ENCODE measurements around the gene RO60. TPM values are rescaled to one million over a fixed set of nuclear protein-coding genes. Genes with fewer than 3 reads are reported as not detected.
"Not testable (repeated sequence)": the region's sequence is repeated elsewhere in the genome, so short reads cannot be mapped to it uniquely, and the experiment has no call there.

RO60 gene
- total RNA-seq = 71.4 and 72.7 TPM in 2 replicates

DNA sequence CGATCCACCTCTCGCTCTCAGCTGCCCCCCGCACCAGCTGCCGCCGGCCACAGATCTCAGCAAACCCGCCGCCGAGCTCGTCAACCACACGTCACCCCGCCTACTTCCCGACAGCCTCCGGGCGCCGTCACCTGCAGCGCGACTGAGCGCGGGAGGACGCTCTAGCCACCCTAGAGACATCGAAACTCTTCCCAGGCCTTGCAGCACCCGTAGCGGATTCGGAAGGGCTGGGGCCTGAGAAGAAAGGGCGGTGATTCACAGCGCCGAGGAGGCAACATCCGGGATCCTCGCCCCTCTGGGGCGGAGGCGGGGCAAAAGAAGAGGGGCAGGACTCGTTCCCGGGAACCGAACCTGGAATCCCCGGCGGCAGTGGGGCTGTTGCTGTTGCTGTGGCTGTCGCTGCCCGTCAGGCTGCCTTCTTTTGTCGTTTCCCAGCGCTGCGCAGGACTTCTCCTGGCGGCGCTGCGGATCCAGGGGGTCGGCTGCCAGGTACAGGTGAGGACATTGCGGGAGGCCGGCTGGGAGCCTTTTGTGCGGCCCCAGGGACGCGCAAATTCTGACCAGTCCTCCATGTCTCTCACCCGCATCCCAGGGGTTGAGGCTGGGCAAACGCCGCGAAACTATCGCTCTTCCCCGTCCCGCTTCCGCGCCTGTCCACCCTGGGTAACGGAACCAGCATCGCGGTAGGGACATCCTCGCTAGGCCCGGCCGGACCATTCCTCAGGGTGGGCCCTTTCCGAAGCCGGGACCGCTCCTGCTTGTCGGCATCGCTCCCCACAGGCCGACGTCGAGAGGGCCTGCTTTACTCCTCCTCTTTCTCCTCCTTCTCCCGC is at the start of gene RO60, which contains the start of gene UCHL5:
TSS of gene RO60 (plus strand) at position 331 of the 833 bp plus-strand sequence. CDS start 9,443 bp downstream, outside the sequence.
TSS of gene UCHL5 (minus strand) at position 79 of the 833 bp plus-strand sequence. CDS start 100 bp downstream, outside the sequence.
- H3K4me1 Mint-ChIP-seq (ENCODE audit: low read depth) = peaks cover 47% of the 10 kb centered on the region
- H3K4me3 Mint-ChIP-seq (ENCODE audit: low read depth) = peak within 1 kb of the TSS; percentile 98
- intact Hi-C loops (cut with micrococcal nuclease) = loop anchor here (1.0 to 5.0 kb wide), 4 partner anchors 46 to 522 kb away; partner anchors contain the start of genes CDC73 and GLRX2
- no peaks in the 10 kb centered on the region for H3K9me3 Mint-ChIP-seq
- H3K27ac Mint-ChIP-seq = peak within 1 kb of the TSS; percentile 99
- no peaks in the 10 kb centered on the region for H3K27me3 Mint-ChIP-seq (ENCODE audit: low read depth)
- peak; percentile 95 for DNase-seq (ENCODE audit: low spot score)
- peaks cover 47% of the 10 kb centered on the region for H3K36me3 Mint-ChIP-seq (ENCODE audit: low read depth)

DNA sequence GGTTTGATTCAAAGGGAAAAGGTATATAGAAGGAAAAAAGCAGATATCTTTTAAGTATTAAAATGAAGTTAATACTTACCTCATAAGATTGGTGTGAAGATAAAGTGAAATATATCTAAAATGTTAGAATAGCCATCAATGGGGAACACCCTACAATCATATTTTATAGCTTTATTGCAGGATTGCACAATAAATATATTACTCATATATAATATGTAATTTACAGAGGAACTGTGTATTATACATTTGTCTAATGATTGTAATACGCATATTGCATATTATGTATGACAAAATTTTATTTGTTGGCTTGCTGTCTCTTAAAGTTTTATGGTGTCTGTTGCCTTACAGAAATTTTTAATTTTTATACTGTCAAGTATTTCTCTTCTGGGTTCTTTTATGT is 48.0 kb upstream of the RO60 start:
- H3K9me3 Mint-ChIP-seq = no peaks in the 10 kb centered on the region
- H3K36me3 Mint-ChIP-seq (ENCODE audit: low read depth) = peaks cover 10% of the 10 kb centered on the region
- no peak overlapping the region for H3K27ac Mint-ChIP-seq
- H3K27me3 Mint-ChIP-seq (ENCODE audit: low read depth) = no peaks in the 10 kb centered on the region
- no peak for DNase-seq (ENCODE audit: low spot score)
- no peak overlapping the region for H3K4me3 Mint-ChIP-seq (ENCODE audit: low read depth)
- intact Hi-C loops (cut with micrococcal nuclease) = no loop called here
- H3K4me1 Mint-ChIP-seq (ENCODE audit: low read depth) = no peaks in the 10 kb centered on the region

DNA sequence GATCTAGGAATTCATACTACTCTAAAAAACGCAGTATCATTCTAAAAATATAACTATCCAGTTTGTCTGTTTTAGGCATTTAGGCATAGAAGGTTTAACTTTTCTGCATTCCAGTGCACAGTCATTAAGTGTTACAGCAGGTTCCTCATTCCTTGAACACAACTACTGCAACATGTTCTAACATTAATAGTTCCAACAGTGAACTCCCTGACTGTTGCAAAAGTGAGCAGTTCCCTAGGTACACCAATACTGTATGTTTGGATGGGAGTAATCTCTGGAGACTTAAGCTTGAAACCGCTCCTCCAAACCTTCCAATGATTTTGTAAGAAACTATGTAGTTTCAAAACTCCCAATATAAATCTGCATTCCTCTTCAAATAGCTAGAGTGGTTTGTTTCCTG is 46.4 kb upstream of the RO60 start:
- H3K27ac Mint-ChIP-seq = no peak overlapping the region

DNA sequence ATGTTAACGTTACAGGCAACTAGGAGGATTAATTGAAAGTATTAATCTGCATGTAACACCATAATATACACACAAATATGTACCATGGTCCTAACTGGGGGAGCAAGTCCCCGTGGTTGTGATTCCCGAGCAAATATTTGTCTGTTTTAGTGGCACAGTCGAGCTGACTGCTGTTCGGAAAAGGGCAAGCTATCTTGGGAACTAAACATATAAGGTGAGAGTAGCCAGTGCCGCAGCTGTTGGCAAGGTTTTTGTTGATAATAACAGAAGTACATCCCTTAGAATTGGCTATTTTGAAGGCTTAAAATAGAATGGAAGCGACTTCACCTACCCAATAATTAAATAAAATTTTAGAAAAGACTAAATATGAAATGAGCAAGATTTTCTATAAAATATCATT is 45.7 kb upstream of the RO60 start:
- Mint-ChIP-seq H3K27me3 (ENCODE audit: low read depth) (no peaks in the 10 kb centered on the region), H3K4me3 (ENCODE audit: low read depth) (no peak overlapping the region), H3K9me3 (no peaks in the 10 kb centered on the region), H3K36me3 (ENCODE audit: low read depth) (peaks cover 9% of the 10 kb centered on the region), H3K27ac (no peak overlapping the region), H3K4me1 (ENCODE audit: low read depth) (no peaks in the 10 kb centered on the region)
- DNase-seq (ENCODE audit: low spot score) = no peak
- intact Hi-C loops (cut with micrococcal nuclease) = no loop called here

More for the DNA sequence above, 46.4 kb upstream of the RO60 start:
- no peak for DNase-seq (ENCODE audit: low spot score)
- no peak overlapping the region for H3K4me3 Mint-ChIP-seq (ENCODE audit: low read depth)
- no peaks in the 10 kb centered on the region for H3K9me3 Mint-ChIP-seq
- peaks cover 9% of the 10 kb centered on the region for H3K36me3 Mint-ChIP-seq (ENCODE audit: low read depth)
- H3K27me3 Mint-ChIP-seq (ENCODE audit: low read depth) = no peaks in the 10 kb centered on the region
- intact Hi-C loops (cut with micrococcal nuclease) = no loop called here
- no peaks in the 10 kb centered on the region for H3K4me1 Mint-ChIP-seq (ENCODE audit: low read depth)

DNA sequence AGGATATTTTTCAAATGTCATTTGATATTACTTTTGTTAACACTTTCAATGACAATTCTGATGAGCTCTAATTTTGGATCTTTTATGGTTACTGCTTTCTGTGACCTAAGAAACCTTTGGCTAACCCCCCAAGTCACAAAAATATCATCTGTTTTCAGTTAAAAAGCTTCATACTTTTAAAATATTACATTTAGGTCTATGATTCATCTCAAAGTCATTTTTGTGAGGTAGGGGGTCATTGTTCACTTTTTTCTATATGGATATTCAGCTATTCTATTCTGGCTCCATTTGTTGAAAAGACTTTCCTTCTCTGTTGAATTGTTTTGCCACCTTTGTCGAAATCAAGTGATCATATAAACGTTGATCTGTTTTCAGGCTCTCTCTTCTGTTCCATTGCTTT is 45.0 kb upstream of the RO60 start:
- H3K4me3 Mint-ChIP-seq (ENCODE audit: low read depth) = no peak overlapping the region
- DNase-seq (ENCODE audit: low spot score) = no peak
- no peak overlapping the region for H3K27ac Mint-ChIP-seq
- H3K36me3 Mint-ChIP-seq (ENCODE audit: low read depth) = peaks cover 9% of the 10 kb centered on the region
- no peaks in the 10 kb centered on the region for H3K27me3 Mint-ChIP-seq (ENCODE audit: low read depth)
- intact Hi-C loops (cut with micrococcal nuclease) = no loop called here
- no peaks in the 10 kb centered on the region for H3K4me1 Mint-ChIP-seq (ENCODE audit: low read depth)
- no peaks in the 10 kb centered on the region for H3K9me3 Mint-ChIP-seq

DNA sequence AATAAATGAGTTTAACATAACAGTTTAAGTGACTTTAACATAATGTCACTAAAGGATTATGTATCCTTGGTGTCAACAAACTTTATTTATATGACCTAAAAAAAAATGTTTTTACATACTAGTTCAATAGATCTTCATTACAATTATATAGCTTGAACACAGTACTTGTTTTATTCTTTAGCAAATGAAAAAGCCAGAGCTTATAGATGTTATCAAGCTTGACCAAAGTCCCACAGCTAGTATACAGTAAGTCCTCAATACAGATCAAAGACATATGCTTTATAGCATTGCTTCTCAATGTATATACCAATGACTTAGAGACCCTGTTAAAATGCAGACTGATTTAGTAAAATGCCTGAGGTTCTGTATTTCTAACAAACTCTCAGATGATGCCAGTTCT is 42.6 kb upstream of the RO60 start:
- Mint-ChIP-seq H3K36me3 (ENCODE audit: low read depth) (peaks cover 14% of the 10 kb centered on the region), H3K4me1 (ENCODE audit: low read depth) (no peaks in the 10 kb centered on the region)
- intact Hi-C loops (cut with micrococcal nuclease) = no loop called here

DNA sequence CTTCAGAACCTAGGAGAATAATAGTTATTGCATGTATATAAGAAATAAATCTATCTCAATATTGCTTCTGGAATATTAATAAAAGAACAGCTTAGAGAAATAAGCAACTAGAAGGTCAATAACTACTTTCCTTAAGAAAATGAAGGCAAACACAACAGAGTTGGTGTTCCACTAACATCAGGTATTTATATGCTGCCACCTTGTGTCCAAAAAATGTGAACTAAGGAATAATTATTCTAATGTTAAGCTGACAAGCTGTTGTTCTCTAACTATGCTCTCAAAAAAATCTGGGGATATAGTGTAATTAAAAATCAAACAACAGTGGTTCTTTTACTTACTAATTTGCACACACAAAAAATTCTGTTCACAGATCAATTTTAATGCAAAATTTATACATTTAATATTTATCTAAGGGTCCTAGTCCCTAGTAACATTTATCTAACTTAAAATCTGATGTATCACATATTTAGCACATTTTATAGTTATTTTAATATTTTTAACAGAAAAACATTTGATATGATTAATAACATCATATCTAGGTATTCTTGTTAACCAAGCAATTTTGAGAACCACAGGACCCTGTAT is 39.9 kb upstream of the RO60 start:
- H3K36me3 Mint-ChIP-seq (ENCODE audit: low read depth) = peaks cover 24% of the 10 kb centered on the region
- no peaks in the 10 kb centered on the region for H3K27me3 Mint-ChIP-seq (ENCODE audit: low read depth)
- no peak overlapping the region for H3K4me3 Mint-ChIP-seq (ENCODE audit: low read depth)
- intact Hi-C loops (cut with micrococcal nuclease) = loop anchor here (1.0 kb wide), 2 partner anchors 214 to 545 kb away; no protein-coding TSS in a partner anchor
- no peaks in the 10 kb centered on the region for H3K4me1 Mint-ChIP-seq (ENCODE audit: low read depth)
- DNase-seq (ENCODE audit: low spot score) = no peak
- H3K27ac Mint-ChIP-seq = no peak overlapping the region
- H3K9me3 Mint-ChIP-seq = no peaks in the 10 kb centered on the region

More for the DNA sequence above, 42.6 kb upstream of the RO60 start:
- Mint-ChIP-seq H3K27ac (no peak overlapping the region), H3K9me3 (no peaks in the 10 kb centered on the region), H3K27me3 (ENCODE audit: low read depth) (no peaks in the 10 kb centered on the region), H3K4me3 (ENCODE audit: low read depth) (no peak overlapping the region)
- DNase-seq (ENCODE audit: low spot score) = no peak

DNA sequence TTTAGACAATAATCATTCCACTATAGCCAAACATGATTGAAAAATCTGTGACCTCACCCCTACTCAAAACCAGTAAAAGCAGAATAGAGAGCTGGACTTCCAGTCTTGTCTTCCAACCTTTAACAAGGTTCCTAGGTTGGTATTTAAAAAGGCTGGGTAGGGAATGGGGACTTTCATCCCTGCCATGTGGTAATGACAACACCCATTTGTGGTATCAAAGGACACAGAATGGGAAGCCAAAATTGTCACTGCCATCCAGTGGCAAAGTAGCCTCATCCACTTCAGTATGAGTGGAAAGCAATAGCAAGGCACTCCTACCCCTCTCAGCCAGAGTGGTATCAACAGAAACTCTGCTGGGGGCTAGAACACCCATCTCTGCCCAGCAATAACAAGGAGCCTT is 34.2 kb upstream of the RO60 start:
- H3K9me3 Mint-ChIP-seq = no peaks in the 10 kb centered on the region
- H3K4me1 Mint-ChIP-seq (ENCODE audit: low read depth) = peaks cover 2% of the 10 kb centered on the region
- no peaks in the 10 kb centered on the region for H3K27me3 Mint-ChIP-seq (ENCODE audit: low read depth)
- H3K36me3 Mint-ChIP-seq (ENCODE audit: low read depth) = peaks cover 29% of the 10 kb centered on the region
- H3K4me3 Mint-ChIP-seq (ENCODE audit: low read depth) = no peak overlapping the region
- DNase-seq (ENCODE audit: low spot score) = no peak
- intact Hi-C loops (cut with micrococcal nuclease) = no loop called here
- no peak overlapping the region for H3K27ac Mint-ChIP-seq

DNA sequence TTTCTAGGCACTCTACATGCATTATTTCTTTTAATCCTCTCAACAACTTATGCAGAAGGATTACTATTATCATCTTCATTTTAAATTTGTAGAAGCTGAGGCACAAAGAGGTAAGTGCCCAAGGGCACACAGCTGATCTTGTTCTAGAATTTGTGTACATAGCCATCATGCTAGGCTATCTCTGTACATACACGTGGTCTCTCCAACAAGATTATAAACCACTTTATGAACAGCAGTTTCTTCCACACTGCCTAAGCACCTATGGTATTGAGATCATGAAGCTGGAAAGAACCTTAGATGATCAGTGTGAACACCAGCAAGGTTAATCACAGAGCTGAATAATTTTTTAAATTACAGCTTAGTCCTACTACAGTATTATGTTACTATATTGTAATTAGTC is 29.1 kb upstream of the RO60 start:
- Mint-ChIP-seq H3K36me3 (ENCODE audit: low read depth) (peaks cover 25% of the 10 kb centered on the region), H3K4me3 (ENCODE audit: low read depth) (no peak overlapping the region), H3K27me3 (ENCODE audit: low read depth) (no peaks in the 10 kb centered on the region), H3K4me1 (ENCODE audit: low read depth) (peaks cover 13% of the 10 kb centered on the region), H3K27ac (no peak overlapping the region), H3K9me3 (no peaks in the 10 kb centered on the region)
- intact Hi-C loops (cut with micrococcal nuclease) = loop anchor here (5.0 kb wide), 2 partner anchors 223 to 553 kb away; partner anchors contain the start of gene RGS2
- no peak for DNase-seq (ENCODE audit: low spot score)

DNA sequence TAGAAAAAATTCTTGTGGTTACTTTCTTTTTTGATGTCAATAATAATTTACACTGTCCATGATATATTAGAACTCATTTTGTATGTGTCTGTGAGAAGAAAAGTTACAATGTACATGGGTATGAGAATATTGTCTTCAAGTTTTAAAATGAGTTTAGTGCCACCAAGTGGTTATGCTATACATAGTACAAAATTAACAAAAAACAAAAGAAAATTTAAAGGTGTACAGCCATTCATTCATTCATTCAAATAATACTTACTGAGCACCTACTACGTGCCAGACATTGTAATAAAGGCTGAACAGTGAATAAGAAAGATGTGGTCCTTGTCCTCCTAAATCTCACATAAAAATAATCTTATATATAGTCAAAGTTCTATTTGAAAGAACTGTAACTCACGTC is 28.0 kb upstream of the RO60 start:
- H3K4me3 Mint-ChIP-seq (ENCODE audit: low read depth) = no peak overlapping the region
- no peaks in the 10 kb centered on the region for H3K9me3 Mint-ChIP-seq
- H3K27ac Mint-ChIP-seq = no peak overlapping the region
- H3K4me1 Mint-ChIP-seq (ENCODE audit: low read depth) = peaks cover 17% of the 10 kb centered on the region
- no peak for DNase-seq (ENCODE audit: low spot score)
- H3K27me3 Mint-ChIP-seq (ENCODE audit: low read depth) = no peaks in the 10 kb centered on the region
- peaks cover 23% of the 10 kb centered on the region for H3K36me3 Mint-ChIP-seq (ENCODE audit: low read depth)
- intact Hi-C loops (cut with micrococcal nuclease) = loop anchor here (5.0 kb wide), 2 partner anchors 224 to 554 kb away; partner anchors contain the start of gene RGS2

DNA sequence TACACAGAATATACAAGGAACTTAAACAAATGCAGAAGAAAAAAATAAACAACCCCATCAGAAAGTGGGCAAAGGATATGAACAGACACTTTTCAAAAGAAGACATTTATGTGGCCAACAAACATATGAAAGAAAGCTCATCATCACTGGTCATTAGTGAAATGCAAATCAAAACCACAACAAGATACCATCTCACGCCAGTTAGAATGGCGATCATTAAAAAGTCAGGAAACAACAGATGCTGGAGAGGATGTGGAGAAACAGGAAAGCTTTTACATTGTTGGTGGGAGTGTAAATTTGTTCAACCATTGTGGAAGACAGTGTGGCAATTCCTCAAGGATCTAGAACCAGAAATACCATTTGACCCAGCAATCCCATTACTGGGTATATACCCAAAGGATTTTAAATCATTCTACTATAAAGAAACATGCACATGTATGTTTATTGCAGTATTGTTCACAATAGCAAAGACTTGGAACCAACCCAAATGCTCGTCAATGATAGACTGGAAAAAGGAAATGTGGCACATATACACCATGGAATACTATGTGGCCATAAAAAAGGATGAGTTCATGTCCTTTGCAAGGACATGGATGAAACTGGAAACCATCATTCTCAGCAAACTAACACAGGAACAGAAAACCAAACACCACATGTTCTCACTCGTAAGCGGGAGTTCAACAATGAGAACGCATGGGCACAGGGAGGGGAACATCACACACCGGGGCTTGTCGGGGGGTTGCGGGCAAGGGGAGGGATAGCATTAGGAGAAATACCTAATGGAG is 26.6 kb upstream of the RO60 start:
- not testable (repeated sequence) for H3K4me3 Mint-ChIP-seq (ENCODE audit: low read depth); H3K27ac Mint-ChIP-seq; H3K9me3 Mint-ChIP-seq; H3K27me3 Mint-ChIP-seq (ENCODE audit: low read depth); DNase-seq (ENCODE audit: low spot score)
- H3K36me3 Mint-ChIP-seq (ENCODE audit: low read depth) = peaks cover 32% of the 10 kb centered on the region
- intact Hi-C loops (cut with micrococcal nuclease) = loop anchor here (5.0 kb wide), 2 partner anchors 226 to 556 kb away; partner anchors contain the start of gene RGS2
- peaks cover 20% of the 10 kb centered on the region for H3K4me1 Mint-ChIP-seq (ENCODE audit: low read depth)

DNA sequence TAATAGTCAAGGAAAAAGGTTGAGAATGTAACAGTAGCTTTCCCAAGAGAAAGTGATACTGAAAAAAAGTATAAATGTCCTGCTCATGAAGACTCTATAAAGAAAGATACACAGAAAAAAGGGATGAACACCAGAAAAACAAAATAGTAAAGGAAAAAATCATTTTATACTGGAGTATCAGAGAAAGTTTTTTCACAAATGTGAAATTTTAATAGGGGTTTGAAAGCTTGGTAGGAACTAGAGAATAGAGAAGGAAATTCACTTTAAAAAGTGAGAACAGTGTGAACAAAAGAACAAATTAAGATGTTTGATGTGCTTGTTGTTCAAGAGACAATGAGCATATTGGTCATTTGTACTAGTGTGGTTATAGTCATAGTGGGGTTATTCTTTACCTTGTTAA is 25.8 kb upstream of the RO60 start:
- DNase-seq (ENCODE audit: low spot score) = no peak
- no peak overlapping the region for H3K27ac Mint-ChIP-seq
- intact Hi-C loops (cut with micrococcal nuclease) = loop anchor here (5.0 kb wide), 2 partner anchors 226 to 556 kb away; partner anchors contain the start of gene RGS2

More for the DNA sequence above, 25.8 kb upstream of the RO60 start:
- no peaks in the 10 kb centered on the region for H3K9me3 Mint-ChIP-seq
- no peaks in the 10 kb centered on the region for H3K27me3 Mint-ChIP-seq (ENCODE audit: low read depth)
- no peak overlapping the region for H3K4me3 Mint-ChIP-seq (ENCODE audit: low read depth)
- H3K4me1 Mint-ChIP-seq (ENCODE audit: low read depth) = peaks cover 20% of the 10 kb centered on the region
- H3K36me3 Mint-ChIP-seq (ENCODE audit: low read depth) = peaks cover 32% of the 10 kb centered on the region
